KOPT-K1 (cell line): Measurements from ENCODE around the gene PPP2R3A.

Experiments
- H3K27ac ChIP-seq: fragments of 200-600 bp; sonication (generic); 2 replicates; pipeline ENCODE4 v1.5.1; 2016; ENCODE audit warnings: antibody characterized with exemption, mild to moderate bottlenecking, low read depth, low read length; ENCODE audit not compliant: poor library complexity, severe bottlenecking
- H3K36me3 ChIP-seq: fragments of 200-600 bp; sonication (generic); 2 replicates; pipeline ENCODE4 v1.5.1; 2017; ENCODE audit warnings: antibody characterized with exemption, mild to moderate bottlenecking, low read length, moderate library complexity; ENCODE audit not compliant: insufficient read depth
- H3K9me3 ChIP-seq: fragments of 200-600 bp; sonication (generic); 2 replicates; pipeline ENCODE4 v1.5.1; 2017; ENCODE audit warnings: antibody characterized with exemption, low read length, mild to moderate bottlenecking; ENCODE audit not compliant: insufficient read depth, poor library complexity, severe bottlenecking

The PPP2R3A gene

GRCh38 chr3:135964160-135964955, 1.2 kb upstream of the PPP2R3A start:
- Histone ChIP-seq H3K9me3 (peaks cover 15% of the 10 kb centered on the region), H3K36me3 (no peaks in the 10 kb centered on the region), H3K27ac (no peak overlapping the region)

- Histone ChIP-seq H3K27ac (no peak overlapping the region), H3K36me3 (no peaks in the 10 kb centered on the region), H3K9me3 (peaks cover 9% of the 10 kb centered on the region)
These were observed 411 bp upstream of the PPP2R3A start for GRCh38 chr3:135965129-135965505.

- no peak overlapping the region for H3K27ac ChIP-seq
- peaks cover 8% of the 10 kb centered on the region for H3K9me3 ChIP-seq
These were observed 888 bp downstream of the PPP2R3A start for GRCh38 chr3:135966271-135966961.

GRCh38 chr3:135966962-135967274, 1.4 kb downstream of the PPP2R3A start:
- no peaks in the 10 kb centered on the region for H3K36me3 ChIP-seq
- H3K9me3 ChIP-seq = peaks cover 8% of the 10 kb centered on the region
- H3K27ac ChIP-seq = no peak overlapping the region

More at GRCh38 chr3:135966271-135966961, 888 bp downstream of the PPP2R3A start:
- no peaks in the 10 kb centered on the region for H3K36me3 ChIP-seq

GRCh38 chr3:135967867-135968266, 2.3 kb downstream of the PPP2R3A start:
- Histone ChIP-seq H3K36me3 (no peaks in the 10 kb centered on the region), H3K27ac (no peak overlapping the region), H3K9me3 (peaks cover 8% of the 10 kb centered on the region)

- Histone ChIP-seq H3K36me3 (no peaks in the 10 kb centered on the region), H3K27ac (no peak overlapping the region), H3K9me3 (peaks cover 1% of the 10 kb centered on the region)
These were observed 5.1 kb downstream of the PPP2R3A start for GRCh38 chr3:135970506-135971116.

GRCh38 chr3:135973841-135974240, 8.3 kb downstream of the PPP2R3A start:
- Histone ChIP-seq H3K9me3 (no peaks in the 10 kb centered on the region), H3K36me3 (no peaks in the 10 kb centered on the region), H3K27ac (no peak overlapping the region)

- no peaks in the 10 kb centered on the region for H3K36me3 ChIP-seq
- no peaks in the 10 kb centered on the region for H3K9me3 ChIP-seq
These were observed 9.5 kb downstream of the PPP2R3A start for GRCh38 chr3:135975053-135975452.

GRCh38 chr3:135975536-135975935, 10.0 kb downstream of the PPP2R3A start:
- no peaks in the 10 kb centered on the region for H3K36me3 ChIP-seq
- H3K9me3 ChIP-seq = no peaks in the 10 kb centered on the region
- H3K27ac ChIP-seq = no peak overlapping the region

More at GRCh38 chr3:135975053-135975452, 9.5 kb downstream of the PPP2R3A start:
- no peak overlapping the region for H3K27ac ChIP-seq

GRCh38 chr3:135980343-135980742, 14.8 kb downstream of the PPP2R3A start:
- H3K9me3 ChIP-seq = no peaks in the 10 kb centered on the region
- no peaks in the 10 kb centered on the region for H3K36me3 ChIP-seq
- no peak overlapping the region for H3K27ac ChIP-seq

GRCh38 chr3:135981701-135982403, 16.3 kb downstream of the PPP2R3A start:
- Histone ChIP-seq H3K27ac (no peak overlapping the region), H3K9me3 (no peaks in the 10 kb centered on the region), H3K36me3 (no peaks in the 10 kb centered on the region)

- no peak overlapping the region for H3K27ac ChIP-seq
- H3K36me3 ChIP-seq = no peaks in the 10 kb centered on the region
- no peaks in the 10 kb centered on the region for H3K9me3 ChIP-seq
These were observed 16.9 kb downstream of the PPP2R3A start for GRCh38 chr3:135982404-135982761.

GRCh38 chr3:135982922-135983581, 17.5 kb downstream of the PPP2R3A start:
- Histone ChIP-seq H3K9me3 (no peaks in the 10 kb centered on the region), H3K27ac (no peak overlapping the region), H3K36me3 (no peaks in the 10 kb centered on the region)

GRCh38 chr3:135987661-135988060, 22.1 kb downstream of the PPP2R3A start:
- H3K9me3 ChIP-seq = no peaks in the 10 kb centered on the region
- no peak overlapping the region for H3K27ac ChIP-seq
- no peaks in the 10 kb centered on the region for H3K36me3 ChIP-seq

- Histone ChIP-seq H3K36me3 (no peaks in the 10 kb centered on the region), H3K27ac (no peak overlapping the region), H3K9me3 (no peaks in the 10 kb centered on the region)
These were observed 23.7 kb downstream of the PPP2R3A start for GRCh38 chr3:135989242-135989641.
